ENCODE measurements around the gene ADGRA1.

ADGRA1 gene

DNA sequence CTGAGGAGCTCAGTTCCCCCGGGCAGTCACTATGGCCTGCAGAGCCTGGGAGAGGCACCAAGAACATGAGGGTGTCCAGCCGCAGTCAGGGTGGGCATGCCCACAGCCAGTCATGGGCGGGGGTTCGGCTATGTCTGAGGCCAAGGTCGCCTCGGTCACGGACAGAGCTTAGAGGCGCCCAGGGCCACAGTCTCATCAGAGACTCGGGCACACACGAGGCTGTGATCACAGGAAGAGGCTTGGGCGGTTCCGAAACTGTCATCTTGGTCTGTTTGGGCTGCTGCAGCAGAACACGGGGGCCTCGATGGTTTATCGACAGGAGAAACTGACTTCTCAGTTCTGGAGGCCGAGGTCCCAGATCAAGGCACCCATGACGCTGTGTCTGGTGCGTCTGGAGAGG is 9.7 kb downstream of the ADGRA1 start:
- no peak for TF ChIP-seq CTCF (IDR thresholded peaks at IDR 0.05; ENCODE audit: low read depth, low read length, missing control alignments)
- no peak for DNase-seq (ENCODE audit: low read depth)
- H3K4me3 ChIP-seq (ENCODE audit: low read depth, low read length), result no peak overlapping the region
- in situ Hi-C loops (cut with HindIII; ENCODE audit: low sequenced_read_pairs), result no loop called here

- no peak for DNase-seq (ENCODE audit: low read depth)
- TF ChIP-seq CTCF (IDR thresholded peaks at IDR 0.05; ENCODE audit: low read depth, low read length, missing control alignments), result no peak
- in situ Hi-C loops (cut with HindIII; ENCODE audit: low sequenced_read_pairs), result no loop called here
These were observed 10.2 kb downstream of the ADGRA1 start for GRCh38 chr10:133097961-133098360.

DNA sequence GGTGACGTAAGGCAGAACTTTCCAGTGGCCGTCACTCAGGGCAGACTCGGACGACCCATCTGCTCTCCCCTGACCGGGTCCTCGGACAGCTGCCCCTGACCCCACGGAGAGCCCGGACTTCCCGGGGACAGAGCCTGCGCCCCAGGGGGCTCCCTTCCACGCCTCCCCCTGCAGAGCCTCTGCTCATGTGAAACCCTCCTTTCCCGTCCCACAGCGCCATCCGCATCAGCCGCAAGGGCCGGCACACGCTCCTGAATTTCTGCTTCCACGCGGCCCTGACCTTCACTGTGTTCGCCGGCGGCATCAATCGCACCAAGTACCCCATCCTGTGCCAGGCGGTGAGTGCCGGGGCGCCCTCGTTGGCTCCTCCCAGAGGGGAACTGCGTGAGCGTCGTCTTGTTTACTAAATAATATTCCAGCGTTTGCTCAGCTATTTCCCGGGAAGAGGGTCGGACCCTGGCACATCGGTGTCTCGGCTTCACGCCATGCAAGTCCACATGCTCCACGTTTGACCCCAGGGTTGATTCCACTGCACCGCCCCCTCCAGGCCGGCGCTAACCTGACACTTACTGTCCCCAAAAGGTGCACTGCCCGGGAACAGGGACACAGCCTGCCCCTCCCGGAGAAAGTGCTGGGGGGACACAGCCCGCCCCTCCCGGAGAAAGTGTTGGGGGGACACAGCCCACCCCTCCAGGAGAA is 10.9 kb downstream of the ADGRA1 start:
- H3K4me3 ChIP-seq (ENCODE audit: low read depth, low read length), result no peak overlapping the region
- TF ChIP-seq CTCF (IDR thresholded peaks at IDR 0.05; ENCODE audit: low read depth, low read length, missing control alignments), result no peak
- DNase-seq (ENCODE audit: low read depth), result no peak
- in situ Hi-C loops (cut with HindIII; ENCODE audit: low sequenced_read_pairs), result no loop called here

More at GRCh38 chr10:133097961-133098360, 10.2 kb downstream of the ADGRA1 start:
- H3K4me3 ChIP-seq (ENCODE audit: low read depth, low read length), result no peak overlapping the region

- no peak for DNase-seq (ENCODE audit: low read depth)
- no peak for TF ChIP-seq CTCF (IDR thresholded peaks at IDR 0.05; ENCODE audit: low read depth, low read length, missing control alignments)
- in situ Hi-C loops (cut with HindIII; ENCODE audit: low sequenced_read_pairs), result no loop called here
- no peak overlapping the region for H3K4me3 ChIP-seq (ENCODE audit: low read depth, low read length)
These were observed 11.8 kb downstream of the ADGRA1 start for GRCh38 chr10:133099571-133099970.

GRCh38 chr10:133100186-133100585 is 12.5 kb downstream of the ADGRA1 start:
- DNase-seq (ENCODE audit: low read depth), result no peak
- H3K4me3 ChIP-seq (ENCODE audit: low read depth, low read length), result no peak overlapping the region
- TF ChIP-seq CTCF (IDR thresholded peaks at IDR 0.05; ENCODE audit: low read depth, low read length, missing control alignments), result no peak
- in situ Hi-C loops (cut with HindIII; ENCODE audit: low sequenced_read_pairs), result no loop called here

GRCh38 chr10:133100706-133101415 is 13.1 kb downstream of the ADGRA1 start:
- no peak overlapping the region for H3K4me3 ChIP-seq (ENCODE audit: low read depth, low read length)
- in situ Hi-C loops (cut with HindIII; ENCODE audit: low sequenced_read_pairs), result no loop called here
- no peak for TF ChIP-seq CTCF (IDR thresholded peaks at IDR 0.05; ENCODE audit: low read depth, low read length, missing control alignments)
- DNase-seq (ENCODE audit: low read depth), result no peak
